ENCODE results near the gene FAM217B.

- TF ChIP-seq CTCF (conservative IDR thresholded peaks at IDR 0.05 in 1 of 2, IDR thresholded peaks at IDR 0.05 in 1 of 2; ENCODE audit: low read depth in 1 of 2, low read length in 2 of 2) (no peak), EZH2 (IDR thresholded peaks at IDR 0.05; ENCODE audit: low read length, missing control alignments) (no peak)
These were observed 1.5 kb upstream of the FAM217B start for GRCh38 chr20:59938696-59939051.

All from fibroblast of lung (primary cell).